Activated naive CD8-positive, alpha-beta T cell treated with anti-CD3 and anti-CD28 coated beads, Interleukin-2, amount 10 ng/mL, durations not matched to agents 7 days and 5 days (primary cell): Measurements from ENCODE around the gene IL26. TPM values are rescaled to one million over a fixed set of nuclear protein-coding genes. Genes with fewer than 3 reads are reported as not detected.
A peak's percentile ranks its signal among the peaks of the same experiment; 100 is the strongest.

ENCODE experiments used
- ATAC-seq: fragments of 150-1000 bp; cut with Tn5 transposase; one replicate; pipeline ENCODE4 v1.10.0; 2021; ENCODE audit warnings: low read depth, moderate library complexity
- POLR2A ChIA-PET: fragments of 350-600 bp; sonication (Branson Sonifier 250); formaldehyde crosslinking; loops from one replicate; lab custom pipeline; 2021; ENCODE audit warnings: antibody characterized with exemption; lab: Charles Lee
- DNase-seq: peaks from one replicate; pipeline ENCODE4 v3.0.0; 2021
- H3K27ac Mint-ChIP-seq: one replicate; pipeline ENCODE4 v1.8.0; 2022; ENCODE audit warnings: mild to moderate bottlenecking, mixed read lengths
- H3K27me3 Mint-ChIP-seq: one replicate; pipeline ENCODE4 v1.8.0; 2022; ENCODE audit warnings: mild to moderate bottlenecking, moderate library complexity, mixed read lengths
- H3K36me3 Mint-ChIP-seq: one replicate; pipeline ENCODE4 v1.8.0; 2021; ENCODE audit warnings: mild to moderate bottlenecking, mixed read lengths
- H3K4me1 Mint-ChIP-seq: one replicate; pipeline ENCODE4 v1.8.0; 2021; ENCODE audit warnings: mixed read lengths
- H3K4me3 Mint-ChIP-seq: one replicate; pipeline ENCODE4 v1.8.0; 2022; ENCODE audit warnings: mild to moderate bottlenecking, moderate library complexity, mixed read lengths
- H3K9me3 Mint-ChIP-seq: one replicate; pipeline ENCODE4 v1.8.0; 2021; ENCODE audit warnings: mixed read lengths
- total RNA-seq, 2 experiments: library from RNA; stranded (reverse); gene quantifications; one replicate each; pipeline ENCODE4 v1.2.3, GENCODE V29; 2021

Gene IL26
- total RNA-seq, 2 experiments from 2014 or later: not detected

DNA sequence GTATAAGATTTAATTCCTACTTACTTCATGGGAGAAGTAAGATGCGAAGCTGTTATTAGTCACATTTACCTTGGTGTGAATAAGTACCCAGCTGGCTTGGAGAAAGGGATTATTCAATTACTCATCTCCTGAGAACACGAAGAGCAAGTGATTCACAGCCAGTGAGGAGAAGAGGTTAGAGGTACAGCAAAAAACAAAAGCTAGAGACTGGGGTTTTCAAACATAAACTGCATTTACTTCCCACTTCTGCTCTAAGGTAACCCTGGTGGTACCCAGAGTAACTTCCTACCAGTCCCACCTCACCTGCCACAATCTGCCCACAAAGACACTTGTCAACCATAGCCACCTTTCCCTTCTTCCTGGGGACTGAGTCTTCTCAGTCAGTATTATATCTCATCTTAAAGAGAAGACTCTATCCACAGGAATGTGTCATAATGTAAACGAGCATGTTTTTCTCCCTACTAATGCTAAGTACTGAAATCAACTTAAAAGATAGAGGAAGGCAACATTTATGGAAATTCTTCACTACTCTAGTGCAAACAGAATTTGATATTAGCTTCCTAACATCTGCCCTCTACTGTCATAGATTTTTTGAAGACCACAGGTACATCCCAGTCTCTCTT lies 33.8 kb upstream of the IL26 start:
- peaks cover 7% of the 10 kb centered on the region for H3K36me3 Mint-ChIP-seq
- H3K4me3 Mint-ChIP-seq: peak overlapping the region; percentile 11
- POLR2A ChIA-PET: no interaction called here
- H3K27ac Mint-ChIP-seq: peak overlapping the region; percentile 32
- ATAC-seq (peak; percentile 84), DNase-seq (no peak)
- peaks cover 28% of the 10 kb centered on the region for H3K4me1 Mint-ChIP-seq
- no peaks in the 10 kb centered on the region for H3K9me3 Mint-ChIP-seq
- peaks cover 8% of the 10 kb centered on the region for H3K27me3 Mint-ChIP-seq

DNA sequence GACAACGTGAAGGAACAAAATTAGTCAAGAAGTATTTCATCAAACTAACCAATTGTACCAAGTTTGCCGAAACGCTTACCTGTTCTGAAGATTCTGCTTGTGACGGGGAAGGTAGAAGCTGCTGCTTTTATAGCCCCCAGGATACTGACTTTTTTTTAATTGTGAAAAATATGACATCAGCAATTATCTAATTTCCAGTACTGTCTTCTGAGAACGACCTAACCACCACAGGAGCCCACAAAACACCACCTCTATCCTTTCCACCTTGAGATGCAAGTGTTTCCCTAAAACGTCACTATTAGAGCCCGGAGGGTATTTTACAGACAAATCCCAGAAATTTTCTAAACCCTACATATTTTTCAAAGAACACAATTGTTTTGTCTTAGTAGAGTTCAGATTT lies 27.9 kb upstream of the IL26 start, which contains the start of gene IL22:
Gene IL22, minus strand, starts transcription at position 101 of the 400 bp plus-strand sequence. CDS start 156 bp downstream, outside the sequence.
- Mint-ChIP-seq H3K27ac (no peak within 1 kb of the TSS), H3K27me3 (peaks cover 23% of the 10 kb centered on the region)
- POLR2A ChIA-PET: interaction anchor here (0.7 to 0.8 kb wide), 2 partner anchors 12 to 49 kb away, joined by 4 read pairs; no protein-coding TSS in a partner anchor

DNA sequence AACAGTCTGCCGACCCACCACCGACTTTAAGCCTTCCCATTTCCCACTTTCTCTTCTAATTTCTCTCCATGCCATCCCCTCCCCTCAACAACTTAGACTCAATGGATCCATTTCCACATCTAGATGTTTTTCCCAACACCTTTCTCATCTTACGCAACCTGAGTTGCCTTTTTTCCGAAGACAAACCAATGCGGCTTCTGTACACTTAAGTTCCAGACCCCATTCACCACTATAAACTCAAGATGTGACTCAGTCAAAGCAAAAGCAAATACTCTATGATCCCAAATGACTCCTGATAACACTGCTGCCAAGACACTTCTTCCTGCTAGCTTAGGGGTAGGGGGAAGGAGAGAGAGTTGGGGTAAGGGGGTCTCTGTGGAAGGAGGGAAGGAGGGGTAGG lies 26.5 kb upstream of the IL26 start:
- Mint-ChIP-seq H3K27me3 (peaks cover 27% of the 10 kb centered on the region), H3K4me1 (peaks cover 1% of the 10 kb centered on the region)

More for the DNA sequence above, 27.9 kb upstream of the IL26 start, which contains the start of gene IL22:
- H3K4me1 Mint-ChIP-seq: peaks cover 1% of the 10 kb centered on the region
- H3K4me3 Mint-ChIP-seq: no peak within 1 kb of the TSS
- H3K9me3 Mint-ChIP-seq: no peaks in the 10 kb centered on the region
- ATAC-seq: no peak
- H3K36me3 Mint-ChIP-seq: peaks cover 3% of the 10 kb centered on the region
- no peak for DNase-seq

DNA sequence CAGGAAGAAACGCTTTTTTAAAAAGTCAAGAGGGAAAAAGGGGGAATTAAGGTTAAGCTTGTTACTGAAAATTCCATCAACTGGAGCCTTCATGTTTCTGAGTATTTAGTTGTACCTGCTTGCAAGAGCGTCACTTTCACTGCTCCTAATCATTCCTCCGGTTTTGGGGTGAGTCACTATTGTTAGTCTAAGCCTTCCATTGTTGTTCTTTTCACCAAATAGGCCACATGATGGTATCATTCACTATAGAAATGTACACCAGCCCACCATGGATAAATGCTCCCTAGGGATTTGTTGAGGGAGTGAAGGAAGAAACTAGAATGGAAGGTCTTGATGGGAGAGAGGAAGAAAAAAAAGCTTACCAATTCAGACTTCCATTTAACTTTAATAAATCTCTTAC lies 24.8 kb upstream of the IL26 start:
- Mint-ChIP-seq H3K27me3 (peaks cover 23% of the 10 kb centered on the region), H3K9me3 (no peaks in the 10 kb centered on the region), H3K4me1 (peaks cover 1% of the 10 kb centered on the region), H3K36me3 (no peaks in the 10 kb centered on the region), H3K27ac (no peak overlapping the region), H3K4me3 (no peak overlapping the region)
- POLR2A ChIA-PET: no interaction called here
- DNase-seq: no peak
- ATAC-seq: no peak

More for the DNA sequence above, 26.5 kb upstream of the IL26 start:
- Mint-ChIP-seq H3K27ac (no peak overlapping the region), H3K9me3 (no peaks in the 10 kb centered on the region), H3K36me3 (no peaks in the 10 kb centered on the region), H3K4me3 (no peak overlapping the region)
- DNase-seq (no peak), ATAC-seq (no peak)
- POLR2A ChIA-PET: no interaction called here

DNA sequence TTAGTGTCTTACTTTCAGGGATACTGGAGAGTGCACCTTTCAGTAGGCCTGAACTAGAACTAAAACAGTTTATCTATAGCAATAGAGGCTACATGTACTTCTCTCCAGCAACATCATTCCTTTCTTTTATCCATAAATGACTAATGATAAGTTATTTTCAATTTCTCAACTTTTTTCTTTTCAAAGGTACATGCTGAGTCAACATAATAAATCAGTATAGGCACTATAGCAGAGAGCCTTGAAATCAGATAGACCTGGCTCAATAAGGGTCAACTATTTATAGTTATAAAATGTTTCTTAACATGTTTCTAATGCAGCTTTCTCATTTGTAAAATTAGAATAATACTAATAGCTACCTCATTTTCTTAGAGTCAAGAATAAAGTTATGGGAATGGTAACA lies 22.2 kb upstream of the IL26 start:
- H3K4me1 Mint-ChIP-seq: peaks cover under 1% of the 10 kb centered on the region
- no peaks in the 10 kb centered on the region for H3K9me3 Mint-ChIP-seq
- POLR2A ChIA-PET: no interaction called here
- H3K27ac Mint-ChIP-seq: no peak overlapping the region
- no peak for ATAC-seq
- DNase-seq: no peak
- peaks cover under 1% of the 10 kb centered on the region for H3K36me3 Mint-ChIP-seq
- H3K4me3 Mint-ChIP-seq: no peak overlapping the region
- H3K27me3 Mint-ChIP-seq: peaks cover 20% of the 10 kb centered on the region

DNA sequence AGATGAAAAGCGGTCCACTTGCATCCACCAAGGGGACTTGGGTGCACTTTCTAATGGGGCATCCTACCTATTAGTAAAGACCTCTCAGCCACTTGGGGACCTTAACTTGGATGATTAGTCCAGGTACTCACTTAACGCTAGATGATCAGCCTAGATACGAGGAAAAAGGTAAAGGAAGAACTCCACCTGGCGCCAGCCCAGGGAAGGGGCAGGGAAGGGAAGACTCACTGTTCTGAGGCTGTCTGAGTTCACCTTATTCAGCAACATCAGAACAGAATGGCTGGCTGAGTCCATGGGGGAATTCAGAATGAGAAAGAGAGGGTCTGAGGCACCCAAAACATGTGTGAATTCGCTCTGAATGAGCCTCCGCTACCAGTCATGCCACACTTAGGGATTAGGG lies 20.7 kb upstream of the IL26 start:
- peaks cover 5% of the 10 kb centered on the region for H3K4me1 Mint-ChIP-seq
- no peak overlapping the region for H3K4me3 Mint-ChIP-seq
- H3K9me3 Mint-ChIP-seq: no peaks in the 10 kb centered on the region
- DNase-seq (no peak), ATAC-seq (no peak)
- H3K27me3 Mint-ChIP-seq: peaks cover 16% of the 10 kb centered on the region
- POLR2A ChIA-PET: no interaction called here
- H3K36me3 Mint-ChIP-seq: peaks cover 1% of the 10 kb centered on the region
- H3K27ac Mint-ChIP-seq: no peak overlapping the region

DNA sequence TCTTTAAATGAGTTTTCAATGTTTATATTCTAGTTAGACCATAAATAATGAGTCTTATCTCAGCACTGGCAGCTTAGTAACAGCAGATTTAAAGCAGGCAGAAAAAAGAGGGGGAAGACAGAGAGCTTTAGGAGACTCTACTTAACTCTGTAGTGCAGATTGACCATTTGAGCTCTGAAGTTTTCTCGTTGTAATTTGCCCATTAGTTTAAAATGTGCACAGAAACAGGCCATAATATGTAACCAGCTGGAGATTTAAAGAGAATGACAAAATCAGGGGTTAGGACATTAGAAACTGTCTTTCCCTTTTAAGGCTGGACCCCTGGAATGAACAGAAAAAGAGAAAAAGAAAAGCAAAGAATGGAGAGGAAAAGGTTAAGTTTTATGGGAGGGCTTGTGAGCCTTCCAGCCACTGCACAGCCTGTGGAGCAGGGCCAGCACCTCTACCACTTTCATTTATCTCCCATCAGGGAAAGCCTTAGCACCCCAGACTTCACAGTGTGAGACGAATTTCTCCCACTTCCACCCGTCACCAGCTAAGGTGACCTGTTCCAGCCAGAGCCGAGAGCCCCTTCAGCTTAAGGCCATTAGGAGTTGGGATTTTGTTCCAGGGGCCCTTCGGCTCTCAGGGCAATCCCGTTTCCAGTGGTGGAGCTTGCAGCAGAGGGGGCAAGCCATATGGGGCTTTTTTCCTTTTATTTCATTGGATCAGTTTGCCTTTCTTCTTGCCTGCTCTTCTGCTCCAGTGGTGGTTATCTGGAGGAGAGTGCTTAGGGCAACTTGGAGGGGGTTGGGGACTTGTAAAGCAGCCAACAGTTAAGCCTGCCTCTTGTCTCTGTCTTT lies 19.8 kb upstream of the IL26 start:
- H3K27me3 Mint-ChIP-seq: peaks cover 11% of the 10 kb centered on the region
- H3K36me3 Mint-ChIP-seq: peaks cover 1% of the 10 kb centered on the region
- DNase-seq: no peak

DNA sequence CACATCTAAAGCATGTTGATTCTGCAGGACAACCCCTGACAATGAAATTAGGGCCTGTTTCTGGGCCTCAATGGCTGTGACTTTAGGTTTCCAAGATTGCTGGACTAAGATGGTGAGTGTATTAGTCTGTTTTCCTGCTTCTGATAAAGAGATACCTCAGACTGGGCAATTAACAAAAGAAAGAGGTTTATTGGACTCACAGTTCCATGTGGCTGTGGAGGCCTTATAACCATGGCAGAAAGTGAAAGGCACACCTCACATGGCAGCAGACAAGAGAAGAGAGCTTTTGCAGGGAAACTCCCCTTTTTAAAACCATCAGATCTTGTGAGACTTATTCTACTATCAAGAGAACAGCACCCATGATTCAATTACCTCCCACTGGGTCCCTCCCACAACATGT lies 17.2 kb upstream of the IL26 start:
- Mint-ChIP-seq H3K27ac (no peak overlapping the region), H3K9me3 (no peaks in the 10 kb centered on the region), H3K4me1 (peaks cover 25% of the 10 kb centered on the region), H3K27me3 (peaks cover 4% of the 10 kb centered on the region), H3K36me3 (peaks cover 4% of the 10 kb centered on the region), H3K4me3 (no peak overlapping the region)
- DNase-seq (no peak), ATAC-seq (no peak)
- POLR2A ChIA-PET: no interaction called here

More for the DNA sequence above, 19.8 kb upstream of the IL26 start:
- Mint-ChIP-seq H3K9me3 (no peaks in the 10 kb centered on the region), H3K4me3 (no peak overlapping the region), H3K27ac (no peak overlapping the region), H3K4me1 (peaks cover 14% of the 10 kb centered on the region)
- ATAC-seq: no peak
- POLR2A ChIA-PET: interaction anchor here (1.5 kb wide), 1 partner anchor 9 kb away, joined by 3 read pairs; no protein-coding TSS in a partner anchor

DNA sequence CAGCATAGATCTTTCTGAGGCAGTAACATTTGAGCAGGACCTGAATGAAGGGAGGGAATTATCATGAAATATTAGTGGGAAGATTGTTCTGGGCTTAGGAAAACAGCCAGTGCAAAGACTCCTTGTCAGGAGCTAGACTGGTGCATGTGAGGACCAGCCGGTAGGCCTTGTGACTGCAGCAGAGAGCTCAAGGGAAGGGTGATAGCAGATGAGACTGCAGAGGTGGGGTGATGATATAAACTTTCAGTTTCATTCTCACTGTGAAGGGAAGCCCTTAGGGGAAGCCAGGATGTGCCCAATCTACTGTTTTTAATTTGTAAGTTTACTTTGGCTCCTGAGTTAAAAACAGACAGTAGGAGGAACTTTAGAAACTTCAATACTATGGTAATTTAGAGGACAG lies 15.4 kb upstream of the IL26 start:
- DNase-seq (peak; percentile 45), ATAC-seq (peak; percentile 98)
- POLR2A ChIA-PET: interaction anchor here (0.6 to 1.2 kb wide), 5 partner anchors 10 to 91 kb away, joined by 3 to 4 read pairs (median 3); partner anchors contain the start of genes IL22 and MDM1
- no peaks in the 10 kb centered on the region for H3K27me3 Mint-ChIP-seq
- H3K9me3 Mint-ChIP-seq: no peaks in the 10 kb centered on the region
- peak overlapping the region; percentile 96 for H3K27ac Mint-ChIP-seq
- peaks cover 37% of the 10 kb centered on the region for H3K4me1 Mint-ChIP-seq
- peaks cover 5% of the 10 kb centered on the region for H3K36me3 Mint-ChIP-seq
- H3K4me3 Mint-ChIP-seq: peak overlapping the region; percentile 73

DNA sequence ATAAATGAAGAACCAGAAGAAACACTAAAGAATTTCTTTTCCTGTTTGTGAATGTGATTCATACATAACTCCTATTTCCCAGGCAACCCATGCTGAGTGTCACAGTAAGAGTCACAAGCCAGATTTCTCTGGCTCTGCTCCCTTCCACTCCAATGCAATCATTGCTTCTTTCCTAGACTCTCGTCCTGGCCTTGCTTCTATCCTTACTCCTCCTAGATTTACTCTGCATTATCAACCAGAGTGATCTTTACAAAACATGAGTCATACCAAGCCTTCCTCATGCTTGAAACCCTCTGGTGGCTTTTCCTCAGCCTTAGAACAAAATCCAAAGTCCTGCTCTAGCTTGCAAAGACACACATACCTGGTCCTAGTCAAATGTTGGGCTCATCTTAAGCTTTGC lies 14.5 kb upstream of the IL26 start:
- peaks cover 41% of the 10 kb centered on the region for H3K4me1 Mint-ChIP-seq
- peak overlapping the region; percentile 4 for H3K4me3 Mint-ChIP-seq
- no peak for DNase-seq
- no peaks in the 10 kb centered on the region for H3K27me3 Mint-ChIP-seq
- H3K27ac Mint-ChIP-seq: peak overlapping the region; percentile 96
- no peak for ATAC-seq
- H3K9me3 Mint-ChIP-seq: peaks cover 3% of the 10 kb centered on the region
- H3K36me3 Mint-ChIP-seq: peaks cover 8% of the 10 kb centered on the region
- POLR2A ChIA-PET: interaction anchor here (1.2 kb wide), 1 partner anchor 9 kb away, joined by 3 read pairs; no protein-coding TSS in a partner anchor

DNA sequence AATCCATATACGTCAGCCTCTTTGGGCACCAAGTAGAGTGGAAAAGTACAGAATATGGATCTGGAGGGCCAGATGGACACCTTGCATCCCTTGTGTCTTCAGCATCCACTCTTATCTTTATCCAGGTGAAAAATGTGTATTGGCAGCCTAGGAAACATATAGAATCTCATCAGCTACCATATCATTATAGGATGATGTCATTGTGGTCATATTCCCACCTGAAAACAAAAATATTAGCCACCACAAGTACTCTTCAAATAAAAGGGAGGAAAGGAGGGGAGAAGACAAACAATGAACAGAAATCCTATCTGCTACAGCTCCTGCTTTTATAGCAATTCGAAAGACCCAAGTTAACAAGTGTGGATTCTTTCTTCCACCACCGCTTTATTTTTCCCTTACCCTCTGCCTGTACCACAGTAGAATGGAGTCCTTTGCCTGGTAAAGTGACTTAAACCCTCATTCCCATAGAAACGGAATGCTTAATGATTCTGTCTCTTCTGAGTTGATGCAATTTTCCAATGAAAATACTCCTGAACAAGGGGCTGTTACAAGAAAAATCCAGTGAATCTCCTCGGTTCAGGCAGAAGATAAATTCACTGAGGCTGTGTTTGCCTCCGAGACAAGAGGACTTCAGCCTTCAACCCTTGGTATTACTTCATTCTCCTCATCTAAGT lies 13.8 kb upstream of the IL26 start:
- Mint-ChIP-seq H3K27ac (peak overlapping the region; percentile 12), H3K9me3 (peaks cover 5% of the 10 kb centered on the region), H3K36me3 (peaks cover 8% of the 10 kb centered on the region), H3K4me1 (peaks cover 46% of the 10 kb centered on the region), H3K27me3 (no peaks in the 10 kb centered on the region), H3K4me3 (no peak overlapping the region)
- POLR2A ChIA-PET: no interaction called here
- DNase-seq (no peak), ATAC-seq (no peak)

DNA sequence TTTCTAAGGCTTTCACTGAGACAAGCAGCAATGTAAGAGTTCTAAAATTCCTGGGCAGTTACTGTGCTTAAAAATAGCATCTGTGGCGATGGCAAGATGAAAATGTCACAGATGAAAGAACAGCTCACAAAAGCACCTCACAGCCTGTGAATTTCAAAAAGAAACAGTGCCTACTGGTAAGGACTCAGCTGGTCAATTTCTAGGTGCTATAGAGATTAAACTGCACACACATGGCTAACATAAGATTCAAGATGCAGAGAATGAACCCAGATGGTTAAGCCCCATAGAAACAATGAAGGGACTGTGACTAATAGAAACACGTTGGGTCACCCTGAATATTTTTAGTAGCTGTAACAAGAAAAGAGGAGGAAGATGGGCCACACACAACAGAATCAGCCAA lies 12.0 kb upstream of the IL26 start:
- ATAC-seq (no peak), DNase-seq (no peak)
- Mint-ChIP-seq H3K27ac (peak overlapping the region; percentile 95), H3K4me1 (peaks cover 49% of the 10 kb centered on the region), H3K9me3 (peaks cover 5% of the 10 kb centered on the region), H3K36me3 (peaks cover 7% of the 10 kb centered on the region), H3K27me3 (no peaks in the 10 kb centered on the region), H3K4me3 (peak overlapping the region; percentile 93)
- POLR2A ChIA-PET: no interaction called here

DNA sequence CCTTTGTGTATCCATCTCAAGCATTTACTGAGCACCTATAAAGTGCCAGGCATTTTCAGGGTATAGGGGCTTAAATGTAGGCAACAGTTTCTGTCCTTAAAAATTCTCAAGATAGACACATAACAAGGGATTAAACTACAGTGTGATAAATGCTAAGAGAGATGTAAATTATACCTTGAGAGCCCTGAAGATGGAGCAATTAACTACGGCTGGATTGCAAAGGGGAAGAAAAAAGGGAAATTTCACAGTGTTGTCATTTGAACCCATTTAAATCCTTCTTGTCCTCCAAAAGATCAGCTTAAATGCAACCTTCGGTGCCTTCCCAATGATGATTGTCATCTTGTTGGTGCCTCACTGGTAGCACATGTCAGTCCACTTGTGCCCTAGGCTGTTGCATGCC lies 11.5 kb upstream of the IL26 start:
- POLR2A ChIA-PET: interaction anchor here (0.6 to 1.5 kb wide), 5 partner anchors 8 to 126 kb away, joined by 3 to 4 read pairs (median 3); partner anchors contain the start of gene MDM1
- Mint-ChIP-seq H3K36me3 (peaks cover 7% of the 10 kb centered on the region), H3K4me3 (peak overlapping the region; percentile 93), H3K9me3 (peaks cover 5% of the 10 kb centered on the region), H3K4me1 (peaks cover 49% of the 10 kb centered on the region), H3K27ac (peak overlapping the region; percentile 95), H3K27me3 (no peaks in the 10 kb centered on the region)
- DNase-seq: no peak
- ATAC-seq: no peak
